Cerebellar cortex (tissue), 1 donor: ENCODE measurements around the gene KCNG2.
A peak's percentile ranks its signal among the peaks of the same experiment; 100 is the strongest.
"Not testable (repeated sequence)": the region's sequence is repeated elsewhere in the genome, so short reads cannot be mapped to it uniquely, and the experiment has no call there.

Experiments
- DNase-seq: peaks from one replicate; pipeline ENCODE4 v3.0.0-alpha.2; 2015; ENCODE audit warnings: low spot score

Gene KCNG2

DNA sequence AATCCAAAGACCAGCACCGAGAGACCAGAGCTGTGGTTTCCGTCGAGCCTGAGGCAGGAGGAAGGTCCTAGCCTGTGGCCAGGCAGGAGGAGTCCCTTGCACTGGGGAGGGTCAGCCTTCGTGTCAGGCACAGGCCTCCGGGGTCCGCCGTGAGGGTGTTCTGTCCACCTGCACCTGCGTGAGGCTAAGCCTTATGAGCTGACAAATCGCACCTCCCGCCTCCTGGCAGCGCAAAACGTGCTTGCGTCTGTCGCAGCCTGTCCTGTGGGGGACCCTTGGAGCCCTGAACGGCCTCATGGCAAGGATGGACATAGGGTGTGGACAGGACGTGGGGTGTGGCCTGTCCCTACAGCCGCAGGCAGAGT is 73.3 kb downstream of the KCNG2 start:
- DNase-seq: no peak

DNA sequence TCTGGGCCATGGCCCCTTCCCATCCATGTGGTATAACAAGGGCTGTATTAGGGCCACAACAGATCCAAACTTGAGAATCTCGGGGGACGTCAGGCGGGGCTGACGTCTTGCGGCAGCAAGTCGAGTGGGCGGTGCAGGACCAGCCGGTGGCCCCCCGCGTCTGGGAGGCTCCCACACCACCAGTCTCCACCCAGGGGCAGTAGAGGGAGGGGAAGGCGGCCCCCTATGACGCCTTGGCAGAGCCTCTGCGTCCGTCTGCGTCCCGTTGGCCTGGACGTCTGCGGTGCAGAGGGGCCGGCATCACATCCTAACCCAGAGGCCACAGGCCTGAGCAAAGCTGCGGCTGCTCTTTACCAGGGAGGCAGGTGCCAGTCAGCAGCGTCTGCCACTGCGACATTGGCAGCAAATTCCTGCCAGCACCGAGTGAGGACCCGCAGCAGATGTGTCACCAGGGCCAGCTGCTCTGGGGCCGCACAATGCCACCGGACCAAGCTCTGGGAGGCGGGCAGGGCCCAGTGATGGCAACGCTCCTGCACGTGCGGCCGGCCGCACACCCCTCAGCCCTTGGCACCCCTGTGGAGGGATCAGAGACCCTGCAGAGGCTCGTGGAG is 73.8 kb downstream of the KCNG2 start:
- no peak for DNase-seq

DNA sequence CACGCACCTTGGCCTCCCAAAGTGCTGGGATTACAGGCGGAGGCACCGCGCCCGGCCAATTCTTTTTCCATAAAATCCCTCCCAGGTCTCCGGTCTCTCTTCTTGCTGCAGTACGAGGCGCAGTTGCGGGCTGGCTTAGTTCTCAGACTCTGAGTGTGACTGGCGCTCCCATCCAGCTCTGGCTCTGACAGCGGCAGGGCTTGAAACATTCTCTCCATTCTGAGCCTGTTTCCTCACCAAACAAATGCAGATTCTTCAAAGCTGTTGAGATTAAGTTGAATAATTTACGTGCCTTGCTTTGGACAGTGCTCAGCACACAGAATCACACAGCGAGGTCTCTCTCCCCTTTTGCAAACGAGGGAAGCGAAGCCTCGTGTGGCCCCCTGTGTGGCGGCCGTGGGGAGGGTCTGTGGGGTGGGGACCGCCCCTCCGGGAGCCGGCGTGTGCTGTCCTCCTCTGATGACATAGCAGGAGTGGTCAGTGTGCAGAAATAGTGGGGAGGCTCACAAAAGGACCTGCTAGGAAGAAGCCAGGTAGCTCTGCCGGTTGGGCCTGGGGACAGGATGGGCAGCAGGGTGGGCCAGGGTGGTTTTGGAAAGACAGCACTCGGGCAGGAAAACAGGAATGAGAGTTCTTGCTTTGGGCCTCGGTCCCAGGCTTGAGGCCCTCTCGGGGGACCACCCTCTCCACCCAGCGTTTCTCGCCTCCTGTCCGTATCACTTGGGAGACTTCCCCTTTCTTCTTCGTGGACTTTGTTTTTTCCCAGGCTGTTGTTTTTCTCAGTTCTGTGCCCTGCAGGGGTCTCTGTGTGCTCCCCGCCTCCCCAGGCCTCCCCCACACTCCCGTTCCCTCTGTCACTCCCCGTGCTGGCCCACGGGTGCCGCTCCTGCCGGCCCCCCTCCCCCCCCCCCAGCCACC is 75.0 kb downstream of the KCNG2 start:
- no peak for DNase-seq

DNA sequence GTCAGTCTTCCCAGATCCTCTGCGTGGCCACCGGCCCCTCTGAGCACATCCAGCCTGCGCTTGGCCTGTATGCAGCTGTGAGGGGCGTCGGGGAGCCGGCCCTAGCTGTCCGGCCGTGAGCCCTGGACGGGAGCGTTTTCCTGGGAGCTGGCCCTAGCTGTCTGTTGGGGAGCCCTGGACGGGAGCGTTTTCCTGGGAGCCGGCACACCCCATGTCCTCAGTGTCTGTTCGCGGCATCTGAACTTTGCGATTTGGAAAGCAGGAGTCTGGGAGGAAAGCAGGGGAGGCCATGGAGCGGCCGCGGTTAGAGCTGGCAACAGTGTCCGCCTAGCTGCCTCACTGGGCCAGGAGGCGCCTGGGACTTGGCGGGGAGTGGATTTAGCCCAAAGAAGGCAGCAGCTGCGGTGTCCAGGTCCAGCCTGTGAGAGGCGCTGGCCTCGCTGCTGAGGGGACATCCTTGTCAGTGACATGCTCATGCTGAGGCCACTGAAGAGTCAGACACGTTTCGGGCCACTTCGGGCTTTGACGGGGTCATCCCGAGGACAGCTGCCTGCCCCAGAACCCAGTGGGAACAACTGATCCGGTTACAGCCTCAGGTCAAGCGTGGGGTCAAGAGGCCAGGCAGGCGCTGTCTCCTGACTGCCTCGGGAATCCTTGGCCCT is 75.8 kb downstream of the KCNG2 start:
- no peak for DNase-seq

DNA sequence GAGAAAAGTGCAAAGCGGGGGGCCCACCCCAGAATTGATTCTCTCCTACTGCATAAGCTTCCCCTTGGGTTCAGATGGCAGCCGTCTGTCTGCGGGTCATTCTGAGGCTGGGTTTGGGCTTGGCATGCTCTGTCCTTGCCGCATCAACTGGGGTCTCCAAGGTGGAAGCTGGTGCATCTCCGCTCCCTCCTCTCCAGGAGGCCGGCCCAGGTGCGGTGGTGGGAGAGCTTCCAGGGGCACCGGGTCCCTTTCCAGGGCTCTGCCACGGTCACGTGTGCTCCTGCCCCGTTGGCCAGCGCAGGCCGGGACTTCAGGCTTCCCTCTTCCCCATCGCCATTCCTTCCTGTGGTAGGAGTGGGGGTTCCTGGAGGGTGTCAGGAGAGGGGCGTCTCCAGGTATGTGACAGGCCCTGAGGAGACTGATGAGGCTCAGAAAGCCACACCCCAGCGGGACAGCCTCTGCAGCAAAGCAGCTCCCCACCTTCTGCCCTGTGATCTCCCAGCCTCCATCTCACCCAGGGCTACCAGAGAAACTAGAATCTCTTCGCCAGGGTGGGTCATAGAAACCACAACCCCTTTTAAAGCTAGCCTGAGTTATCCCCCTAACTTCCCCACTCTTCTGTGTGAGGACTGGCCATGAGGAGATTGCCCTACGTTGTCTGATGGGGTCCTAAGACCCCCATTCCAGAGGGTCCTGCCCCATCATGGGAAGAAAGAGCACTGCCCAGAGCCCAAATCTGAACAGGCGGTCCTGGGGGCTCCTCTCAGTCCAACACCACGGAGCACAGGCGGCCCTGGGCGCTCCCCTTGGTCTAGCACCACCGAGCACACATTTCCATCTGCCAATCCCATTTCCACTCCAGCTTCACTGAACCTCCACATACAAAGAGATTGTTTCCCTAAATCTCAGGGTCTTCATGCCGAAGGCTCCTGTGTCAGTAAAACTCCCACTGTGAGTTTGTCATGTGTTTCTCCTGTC is 77.1 kb downstream of the KCNG2 start:
- no peak for DNase-seq

DNA sequence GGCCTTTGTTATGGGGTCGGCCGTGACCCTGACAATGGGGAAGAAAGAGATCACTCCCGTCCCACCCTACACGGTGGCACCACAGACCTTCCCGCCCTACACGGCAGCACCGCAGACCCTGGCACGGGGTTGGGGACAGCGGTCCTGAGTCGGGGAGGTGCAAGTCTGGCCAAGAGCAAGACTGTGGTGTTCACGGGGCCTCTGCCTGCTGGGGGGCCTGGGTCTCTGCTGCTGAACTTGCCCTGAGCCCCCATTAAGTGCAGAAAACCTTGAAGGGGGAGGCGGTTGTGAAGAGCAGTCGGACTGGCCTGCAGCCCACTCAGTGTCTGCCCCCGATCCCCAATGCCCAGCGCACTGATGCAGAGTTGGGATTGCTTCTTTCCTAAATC is 77.8 kb downstream of the KCNG2 start:
- DNase-seq: no peak

DNA sequence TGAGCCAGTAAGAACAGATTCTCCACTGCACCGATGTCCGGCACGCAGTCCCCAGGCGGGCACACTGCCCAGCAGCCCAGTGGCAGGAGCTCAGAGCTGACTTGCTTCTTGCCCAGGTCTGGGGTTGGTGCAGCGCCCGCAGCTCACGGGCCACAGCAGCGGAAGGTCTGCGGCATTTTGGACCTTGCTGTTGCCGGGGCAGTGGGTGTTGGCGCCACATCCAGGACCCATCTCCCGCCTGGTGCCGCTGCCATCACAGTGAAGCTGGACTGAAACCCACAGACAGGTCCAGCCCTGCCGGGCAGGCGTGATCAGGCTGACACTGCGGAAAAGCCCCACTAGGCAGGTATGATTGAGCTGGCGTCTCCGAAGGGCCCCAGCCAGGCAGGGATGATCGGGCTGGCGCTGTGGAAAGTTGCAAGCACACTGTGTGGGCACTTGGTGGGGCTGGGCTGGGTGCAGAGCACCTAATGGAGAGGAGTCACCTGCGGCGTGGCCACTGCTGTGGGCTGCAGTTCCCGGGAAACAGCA is 78.3 kb downstream of the KCNG2 start:
- no peak for DNase-seq

DNA sequence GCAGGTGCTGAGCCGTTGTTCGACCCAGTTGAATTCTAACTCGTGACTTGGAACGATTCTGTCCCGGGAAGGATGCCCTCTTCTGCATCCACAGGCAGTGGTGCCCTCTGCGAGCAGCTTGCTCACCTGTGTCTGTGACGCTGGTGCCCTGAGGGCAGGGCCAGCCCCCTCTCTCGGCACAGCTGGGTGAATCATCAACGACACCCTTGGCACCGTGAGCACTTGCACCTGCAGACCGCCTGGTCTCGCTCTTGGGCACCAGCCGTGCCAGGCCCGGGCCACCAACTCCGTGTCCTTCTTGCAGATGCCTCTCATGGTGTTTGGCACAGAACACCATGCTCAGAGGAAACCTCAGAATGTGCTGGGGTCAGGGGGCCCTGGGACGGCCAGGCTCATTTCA is 78.8 kb downstream of the KCNG2 start:
- no peak for DNase-seq

DNA sequence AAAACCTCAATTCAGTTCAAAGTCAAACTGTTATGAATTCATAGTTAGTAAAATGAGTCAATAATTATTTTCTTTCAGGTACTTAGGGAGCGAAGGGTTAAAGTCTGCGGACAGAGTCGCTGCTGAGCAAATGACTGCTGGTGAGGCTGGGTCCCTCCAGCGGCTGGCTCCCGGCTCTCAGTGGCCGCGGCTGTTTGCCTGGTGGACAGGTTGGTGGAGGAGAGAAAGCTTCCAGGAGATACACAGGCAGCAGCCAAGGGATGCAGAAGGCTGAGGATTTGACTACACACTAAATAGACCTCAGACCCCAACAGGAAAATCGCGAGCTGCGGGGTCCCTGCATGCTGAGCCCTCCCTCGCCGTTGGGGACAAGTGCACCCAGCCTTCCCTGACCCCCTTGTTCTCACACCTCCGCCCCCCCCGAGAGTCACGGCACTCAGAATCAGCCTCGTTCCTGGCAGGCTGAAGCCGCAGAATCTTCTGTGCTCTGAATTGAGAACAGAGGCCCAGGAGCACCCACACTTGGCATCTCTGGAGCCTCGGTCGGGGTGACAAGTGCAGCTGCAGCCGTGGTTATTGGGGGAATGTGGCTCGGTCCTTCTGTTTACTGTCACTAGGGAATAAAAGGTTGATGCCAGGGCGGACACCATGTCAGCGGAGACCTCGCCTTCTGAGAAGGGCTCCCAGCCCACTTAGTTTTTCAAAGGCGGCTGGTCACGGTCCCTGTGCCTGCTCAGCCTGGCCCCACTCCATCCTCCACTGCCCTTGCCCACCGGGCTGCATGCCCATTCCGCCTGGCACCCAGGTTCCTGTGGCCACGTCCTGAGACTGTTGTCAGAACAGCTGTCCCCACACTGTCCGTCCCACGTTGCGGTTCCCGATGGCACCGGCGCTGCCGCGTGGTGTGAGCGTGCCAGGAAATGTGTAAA is 79.7 kb downstream of the KCNG2 start:
- peak; percentile 29 for DNase-seq

DNA sequence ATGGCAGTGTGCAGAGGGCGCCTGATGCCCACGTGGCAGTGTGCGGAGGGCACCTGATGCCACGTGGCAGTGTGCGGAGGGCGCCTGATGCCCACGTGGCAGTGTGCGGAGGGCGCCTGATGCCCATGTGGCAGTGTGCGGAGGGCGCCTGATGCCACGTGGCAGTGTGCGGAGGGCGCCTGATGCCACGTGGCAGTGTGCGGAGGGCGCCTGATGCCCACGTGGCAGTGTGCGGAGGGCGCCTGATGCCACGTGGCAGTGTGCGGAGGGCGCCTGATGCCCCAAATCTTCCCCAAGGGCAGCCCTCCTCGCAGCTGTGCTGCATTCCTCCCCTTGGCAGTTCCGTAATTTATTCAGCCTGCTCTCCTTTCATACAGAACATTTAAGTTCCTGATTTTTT is 80.5 kb downstream of the KCNG2 start:
- not testable (repeated sequence) for DNase-seq

DNA sequence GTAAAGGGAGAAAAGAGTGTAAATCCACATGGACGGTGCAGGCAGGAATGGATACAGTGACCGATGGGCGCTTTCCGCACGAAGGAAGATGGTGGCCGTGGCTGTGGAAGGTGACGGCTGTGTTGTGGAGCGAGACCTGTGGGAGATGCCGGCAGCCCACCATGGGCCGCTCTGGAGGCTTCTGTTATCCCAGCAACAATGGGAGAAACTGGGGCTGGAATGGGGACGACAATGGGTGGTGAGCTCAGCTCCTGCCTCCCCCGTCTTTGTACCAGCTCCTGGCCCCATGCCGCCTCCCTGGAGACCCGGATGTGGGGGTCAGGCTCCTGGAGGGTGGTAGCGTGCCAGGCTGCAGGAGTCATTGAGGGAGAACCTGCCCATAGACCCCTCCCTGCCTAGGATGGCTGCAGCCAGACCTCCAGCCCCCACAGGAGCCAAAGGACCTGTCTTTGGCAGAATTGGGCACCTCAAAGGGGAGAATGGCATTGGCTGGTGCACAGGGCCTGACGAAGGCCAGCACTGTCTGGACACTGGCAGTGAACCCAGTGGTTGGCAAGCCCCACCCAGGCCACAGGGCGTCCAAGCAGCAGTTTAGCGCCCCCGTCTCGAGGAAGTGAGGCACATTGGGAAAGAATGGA is 81.1 kb downstream of the KCNG2 start:
- no peak for DNase-seq

DNA sequence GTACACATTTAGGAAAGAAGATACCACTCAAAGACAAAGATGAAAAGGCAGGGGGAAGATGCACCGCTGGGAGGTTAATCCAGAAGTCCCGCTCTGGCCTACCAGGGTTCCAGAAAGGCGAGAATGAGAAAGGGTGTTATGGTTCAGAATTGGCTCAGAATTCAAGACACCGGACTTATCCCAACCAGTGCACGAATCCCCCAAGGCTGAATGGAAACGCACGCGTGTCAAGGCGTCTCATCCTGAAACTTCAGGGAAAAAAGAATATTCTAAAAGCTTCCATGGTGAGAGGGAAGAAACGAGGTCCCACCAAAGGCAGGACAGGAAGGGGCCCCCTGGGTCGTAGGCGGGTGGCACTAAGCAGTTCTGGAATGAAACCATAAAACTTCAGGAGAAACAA is 81.8 kb downstream of the KCNG2 start:
- no peak for DNase-seq

DNA sequence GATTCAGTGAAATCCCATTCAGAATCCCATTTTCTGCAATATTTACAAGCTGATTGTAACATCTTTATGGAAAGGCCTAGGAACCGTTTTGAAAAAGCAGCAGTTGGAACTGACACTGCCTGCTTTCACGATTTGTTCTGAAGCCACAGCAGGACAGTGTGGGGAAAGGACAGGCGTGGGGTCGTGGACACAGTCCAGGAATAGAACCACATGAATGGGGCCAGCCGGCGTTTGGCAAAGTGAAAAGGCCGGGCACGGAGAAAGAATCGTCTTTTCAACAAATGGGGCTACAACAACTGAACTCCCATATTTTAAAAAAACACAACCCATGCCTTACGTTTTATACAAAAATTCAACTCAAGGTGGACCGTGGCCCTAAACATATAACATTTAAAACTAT is 84.0 kb downstream of the KCNG2 start:
- no peak for DNase-seq

DNA sequence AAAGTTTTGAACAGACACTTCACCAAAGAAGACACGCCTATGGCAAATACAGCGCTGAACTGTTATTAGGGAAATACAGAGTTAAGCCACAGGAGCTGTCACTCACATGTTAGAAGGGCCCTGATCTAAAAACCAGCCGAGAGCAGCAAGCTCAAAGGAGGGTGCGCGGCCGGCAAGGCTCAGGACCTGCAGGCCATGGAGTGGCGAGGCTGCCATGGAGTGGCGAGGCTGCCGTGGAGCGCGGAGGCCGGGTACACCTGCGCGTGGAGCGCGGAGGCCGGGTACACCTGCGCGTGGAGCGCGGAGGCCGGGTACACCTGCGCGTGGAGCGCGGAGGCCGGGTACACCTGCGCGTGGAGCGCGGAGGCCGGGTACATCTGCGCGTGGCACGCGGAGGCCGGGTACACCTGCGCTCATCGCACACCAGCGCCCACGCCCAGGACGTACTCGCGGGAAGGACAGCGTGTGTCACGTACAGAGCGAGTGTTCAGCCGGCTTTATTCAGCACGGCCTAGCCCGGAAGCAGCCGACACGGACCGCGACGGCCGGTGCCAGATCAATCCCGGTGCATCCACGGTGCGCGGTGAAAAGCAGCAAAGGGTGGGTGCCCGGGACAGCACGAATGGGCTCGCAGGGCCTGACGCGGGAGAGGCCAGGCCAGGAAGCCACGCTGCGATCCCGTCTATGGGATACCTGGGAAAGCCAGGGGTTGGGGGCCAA is 84.9 kb downstream of the KCNG2 start:
- DNase-seq: no peak

DNA sequence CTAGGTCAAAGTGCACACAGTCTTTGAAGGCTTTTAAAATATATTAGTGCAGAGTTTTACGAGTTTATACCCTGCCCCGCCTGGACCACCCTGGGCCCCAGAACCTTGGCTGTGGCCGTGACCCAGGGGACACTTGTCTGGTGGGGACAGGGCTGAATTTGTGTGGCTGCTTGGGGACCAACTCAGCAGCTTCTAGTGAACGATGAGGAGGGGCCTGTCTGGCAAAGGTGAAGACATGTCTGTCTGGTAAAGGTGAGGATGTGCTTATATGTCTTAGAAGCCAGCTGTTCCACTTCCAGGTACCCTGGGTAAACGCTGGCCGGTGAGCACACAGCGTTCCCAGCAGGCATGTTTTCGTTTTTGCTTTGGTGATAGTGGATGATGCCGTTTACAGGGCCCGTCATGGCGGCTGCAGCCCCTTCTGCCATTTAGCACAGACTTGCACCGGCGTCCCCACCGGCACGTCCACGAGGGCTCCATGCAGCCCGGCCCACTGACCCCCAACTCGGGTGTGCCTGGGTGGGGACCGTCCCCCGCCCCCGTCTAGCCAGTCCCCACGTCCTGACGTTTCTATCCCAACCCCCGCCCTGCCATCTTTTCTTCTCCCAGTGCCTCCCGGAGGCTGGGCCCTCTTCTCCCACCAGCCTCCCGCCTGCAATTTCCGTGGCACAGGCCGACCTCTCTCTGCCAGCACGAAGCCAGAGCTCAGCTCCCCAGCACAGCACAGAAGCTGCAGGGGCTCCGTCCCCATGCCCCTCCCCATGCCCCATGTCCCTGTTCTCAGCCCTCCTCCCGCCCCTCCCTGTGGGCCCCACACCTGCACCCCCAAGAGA is 85.9 kb downstream of the KCNG2 start:
- no peak for DNase-seq

DNA sequence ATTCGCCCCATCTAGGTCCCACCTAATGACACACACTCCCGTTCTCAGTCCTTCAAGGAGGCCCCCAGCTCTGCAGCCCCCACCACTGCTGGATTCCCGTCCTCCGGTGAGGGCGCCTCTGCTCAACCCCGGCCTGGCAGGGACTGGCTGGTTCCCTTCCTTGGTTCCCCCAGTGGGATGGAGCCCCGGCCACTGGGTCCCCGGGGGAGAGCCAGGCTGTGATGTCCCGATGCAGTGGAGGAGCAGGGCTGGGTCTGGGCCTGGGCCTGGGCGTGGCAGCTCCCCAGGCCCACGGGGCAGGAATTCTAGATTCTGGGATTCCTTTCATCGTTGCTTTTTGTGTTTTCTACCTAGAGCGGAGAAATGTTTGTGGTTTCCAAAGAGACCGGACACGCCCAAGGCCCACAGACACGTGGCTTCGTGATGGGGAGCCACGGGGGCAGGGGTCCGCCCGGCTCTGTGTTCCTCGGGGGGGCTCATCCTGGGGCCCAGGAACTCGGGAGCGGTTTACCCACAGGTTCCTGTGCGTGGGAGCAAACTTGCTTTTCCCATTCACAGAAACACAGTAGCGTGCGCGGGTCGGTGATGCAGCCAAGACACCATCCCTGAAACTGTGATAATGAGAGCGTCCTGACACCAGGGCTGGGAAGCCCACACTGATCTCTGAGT is 86.7 kb downstream of the KCNG2 start:
- DNase-seq: no peak

DNA sequence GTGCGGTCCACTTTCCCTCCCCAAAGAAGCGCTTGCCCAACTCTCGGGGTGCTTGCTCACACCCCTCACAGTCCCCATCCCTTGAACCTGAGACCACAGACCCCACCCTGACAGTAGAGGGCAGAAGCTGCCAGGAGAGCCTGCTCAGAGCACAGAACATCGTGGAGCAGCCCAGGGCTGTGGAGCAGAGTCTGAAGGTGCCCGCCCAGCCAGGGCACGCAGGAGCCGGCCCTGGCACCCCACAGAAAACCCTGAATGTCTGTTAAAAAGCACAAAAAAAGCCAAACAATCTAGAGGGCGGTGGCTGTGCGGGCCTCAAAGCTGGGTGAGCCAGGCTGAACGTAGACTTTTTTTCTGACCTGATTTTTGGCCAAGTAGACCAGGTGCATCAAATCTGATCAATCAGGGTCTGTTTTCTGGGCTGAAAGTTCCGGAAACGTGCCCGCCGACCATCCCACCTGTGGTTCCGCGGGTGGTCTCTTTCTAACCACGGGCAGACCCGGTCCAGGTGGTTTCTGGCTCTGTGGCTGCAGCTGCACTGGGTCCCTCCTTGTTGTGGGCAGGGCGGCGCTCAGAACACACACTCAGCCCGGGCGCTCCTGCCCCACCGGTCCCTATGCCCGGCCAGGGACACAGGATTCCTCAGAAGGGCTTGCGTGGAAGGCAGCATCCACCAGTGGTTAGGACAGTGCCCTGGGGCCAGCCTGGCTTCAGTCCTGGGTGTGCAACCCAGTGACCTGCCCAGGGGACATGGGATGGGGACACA is 87.4 kb downstream of the KCNG2 start:
- DNase-seq: no peak
